Keratinocyte (primary cell): ENCODE results near the gene STIM1. TPM values are rescaled to one million over a fixed set of nuclear protein-coding genes. Genes with fewer than 3 reads are reported as not detected.

Experiments used
- DNase-seq: peaks from one replicate; pipeline ENCODE4 v3.0.0-alpha.2; 2011; ENCODE audit warnings: low read depth, missing footprints, low spot score
- FAIRE-seq: peaks from 2 replicates; lab custom pipeline; 2011; peaks lifted over from hg19 to GRCh38; lab: Jason Lieb, UNC
- H2AFZ ChIP-seq: 2 replicates; pipeline ENCODE4 v1.6.0; 2012; ENCODE audit warnings: low read length, control low read depth, inconsistent platforms; ENCODE audit not compliant: control insufficient read depth
- H3K27ac ChIP-seq: 2 replicates; pipeline ENCODE4 v1.5.1; 2011; ENCODE audit warnings: low read length; ENCODE audit not compliant: control insufficient read depth, insufficient read depth
- H3K27me3 ChIP-seq: 3 replicates; pipeline ENCODE4 v1.6.0; 2011; ENCODE audit warnings: low read length; ENCODE audit not compliant: control insufficient read depth, insufficient read depth; ENCODE audit errors: extremely low read depth
- H3K36me3 ChIP-seq, 2 experiments: 2 replicates in 1 of 2; 3 replicates in 1 of 2; pipeline ENCODE4 v1.5.1; 2011; ENCODE audit warnings: low read length in 2 of 2, mild to moderate bottlenecking in 1 of 2; ENCODE audit not compliant: control insufficient read depth in 2 of 2, insufficient read depth in 2 of 2; ENCODE audit errors: extremely low read depth in 1 of 2
- H3K4me1 ChIP-seq: 3 replicates; pipeline ENCODE4 v1.5.1; 2011; ENCODE audit warnings: low read length; ENCODE audit not compliant: control insufficient read depth, insufficient read depth; ENCODE audit errors: extremely low read depth
- H3K4me2 ChIP-seq: 3 replicates; pipeline ENCODE4 v1.6.0; 2011; ENCODE audit warnings: low read depth, low read length; ENCODE audit not compliant: control insufficient read depth, insufficient read depth; ENCODE audit errors: extremely low read depth
- H3K4me3 ChIP-seq, 3 experiments: fragments of 200-600 bp in 1 of 3; sonication (generic) in 1 of 3; 2 replicates in 2 of 3; 3 replicates in 1 of 3; pipeline ENCODE4 v1.5.1; 2011 to 2016; ENCODE audit warnings: low read length in 3 of 3, mild to moderate bottlenecking in 3 of 3, control low read depth in 2 of 3, inconsistent platforms in 1 of 3, low read depth in 1 of 3, mixed read lengths in 1 of 3, mixed run types in 1 of 3, moderate library complexity in 1 of 3; ENCODE audit not compliant: control insufficient read depth in 2 of 3, insufficient read depth in 2 of 3; ENCODE audit errors: extremely low read depth in 1 of 3
- H3K79me2 ChIP-seq: 2 replicates; pipeline ENCODE4 v1.6.0; 2012; ENCODE audit warnings: low read length; ENCODE audit not compliant: control insufficient read depth, insufficient read depth
- H3K9ac ChIP-seq: 3 replicates; pipeline ENCODE4 v1.6.0; 2011; ENCODE audit warnings: low read length; ENCODE audit not compliant: control insufficient read depth, insufficient read depth; ENCODE audit errors: extremely low read depth
- H3K9me1 ChIP-seq: 3 replicates; pipeline ENCODE4 v1.6.0; 2011; ENCODE audit warnings: low read length; ENCODE audit not compliant: control insufficient read depth, insufficient read depth; ENCODE audit errors: extremely low read depth
- H3K9me3 ChIP-seq: 2 replicates; pipeline ENCODE4 v1.5.1; 2012; ENCODE audit warnings: low read depth, low read length; ENCODE audit not compliant: control insufficient read depth
- H4K20me1 ChIP-seq: 3 replicates; pipeline ENCODE4 v1.6.0; 2011; ENCODE audit warnings: low read length; ENCODE audit not compliant: control insufficient read depth, insufficient read depth; ENCODE audit errors: extremely low read depth
- CTCF ChIP-seq, 3 experiments: IDR thresholded peaks in 1 of 3; conservative IDR thresholded peaks in 1 of 3; optimal IDR thresholded peaks in 1 of 3; 2 replicates in 2 of 3; 3 replicates in 1 of 3; pipeline versions ENCODE3 to v1.5.1; 2011; ENCODE audit warnings: low read length in 3 of 3, mild to moderate bottlenecking in 3 of 3, moderate library complexity in 2 of 3, control low read depth in 1 of 3, inconsistent platforms in 1 of 3; ENCODE audit not compliant: insufficient read depth in 2 of 3; ENCODE audit errors: extremely low read depth in 1 of 3
- EZH2 ChIP-seq: IDR thresholded peaks from one replicate; pipeline ENCODE4 v1.6.1; 2012; ENCODE audit warnings: inconsistent platforms, mild to moderate bottlenecking, low read length, moderate library complexity
- dilution Hi-C: fragments of 300-500 bp; cut with MboI; formaldehyde crosslinking; loops from one replicate; pipeline ENCODE4 v1.7.0; 2020; ENCODE audit warnings: low sequenced_read_pairs; ENCODE audit not compliant: extremely low pct_ligation_motif_present
- polyA plus RNA-seq, 5 experiments: library from polyadenylated mRNA; depleted of rRNA in 3 of 5; stranded (reverse) in 3 of 5; stranded (forward) in 1 of 5; unstranded in 1 of 5; fragments of >200 nt; gene quantifications; 1 replicate in 1 of 5; 2 replicates in 3 of 5; 3 replicates in 1 of 5; pipeline versions ENCODE4 v1.2.1 to v1.2.3, GENCODE V29; 2011 to 2012; ENCODE audit warnings: missing spikeins in 2 of 5, low read depth in 1 of 5, low replicate concordance in 1 of 5

STIM1 gene
- polyA plus RNA-seq, 1 donor (not counting 4 experiments of a cell fraction or from before 2014, with no cell fraction given) = 23.7 TPM

DNA sequence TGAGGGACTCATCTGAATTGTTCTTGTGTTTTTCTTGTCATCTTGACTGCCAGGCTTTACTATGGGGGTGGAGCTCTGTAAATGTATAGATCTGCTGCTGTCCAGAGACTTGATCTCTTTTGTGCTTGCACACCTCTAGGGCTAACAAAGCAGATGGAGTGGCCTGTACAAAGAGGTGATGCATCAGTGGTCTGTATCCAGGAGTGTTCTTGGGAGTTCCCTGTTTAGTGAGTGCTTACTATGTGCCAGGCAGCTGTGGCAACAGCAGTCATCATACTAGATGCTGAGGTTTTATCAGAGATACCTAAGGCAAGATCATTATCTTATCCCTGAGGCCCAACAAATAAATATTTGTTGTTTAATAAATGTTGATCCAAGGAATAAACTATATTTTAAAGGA, 33.4 kb downstream of the STIM1 start:
- Histone ChIP-seq H3K27me3 (no peaks in the 10 kb centered on the region), H3K4me2 (no peak overlapping the region), H3K9ac (no peak overlapping the region), H3K36me3 (peaks cover 0 to 2% of the 10 kb centered on the region in 2 experiments), H4K20me1 (no peaks in the 10 kb centered on the region), H3K27ac (no peak overlapping the region), H3K9me3 (no peaks in the 10 kb centered on the region), H3K4me3 (no peak overlapping the region), H3K79me2 (peaks cover 47% of the 10 kb centered on the region), H3K4me1 (peaks cover 12% of the 10 kb centered on the region), H2AFZ (no peak overlapping the region), H3K9me1 (no peaks in the 10 kb centered on the region)
- TF ChIP-seq CTCF (optimal IDR thresholded peaks at IDR 0.05 in 1 of 3, IDR thresholded peaks at IDR 0.05 in 1 of 3, conservative IDR thresholded peaks at IDR 0.05 in 1 of 3; ENCODE audit: extremely low read depth in 1 of 3, insufficient read depth in 2 of 3, low read length in 3 of 3) (no peak), EZH2 (no peak)
- DNase-seq = no peak
- dilution Hi-C loops = no loop called here
- no peak for FAIRE-seq

DNA sequence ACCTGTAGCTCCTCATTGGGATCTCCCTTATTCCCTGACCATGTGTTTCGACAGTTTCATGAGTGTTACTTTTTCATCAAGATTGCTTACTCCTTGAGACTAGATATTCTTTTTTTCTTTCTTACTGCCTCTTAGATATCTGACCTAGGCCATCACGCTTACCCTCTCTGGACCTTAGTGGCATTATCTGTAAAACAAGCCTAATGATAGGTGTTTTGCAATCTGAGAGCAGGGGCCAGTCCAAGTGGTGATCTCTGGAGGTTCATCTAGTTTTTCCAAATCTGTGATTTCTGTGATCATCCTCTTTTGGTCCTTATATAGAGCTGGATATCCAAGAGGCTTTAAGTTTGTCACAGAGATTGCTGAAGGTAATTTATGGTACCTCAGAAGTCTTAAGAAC, 34.5 kb downstream of the STIM1 start:
- TF ChIP-seq CTCF (optimal IDR thresholded peaks at IDR 0.05 in 1 of 3, IDR thresholded peaks at IDR 0.05 in 1 of 3, conservative IDR thresholded peaks at IDR 0.05 in 1 of 3; ENCODE audit: extremely low read depth in 1 of 3, insufficient read depth in 2 of 3, low read length in 3 of 3) (no peak), EZH2 (no peak)
- H3K27ac ChIP-seq = no peak overlapping the region
- dilution Hi-C loops = no loop called here
- H3K4me2 ChIP-seq = no peak overlapping the region
- H3K4me3 ChIP-seq = no peak overlapping the region
- peaks cover 12% of the 10 kb centered on the region for H3K4me1 ChIP-seq
- no peak for FAIRE-seq
- H3K9ac ChIP-seq = no peak overlapping the region
- H3K9me3 ChIP-seq = no peaks in the 10 kb centered on the region
- no peaks in the 10 kb centered on the region for H4K20me1 ChIP-seq
- DNase-seq = no peak
- H3K27me3 ChIP-seq = no peaks in the 10 kb centered on the region
- H3K79me2 ChIP-seq = peaks cover 38% of the 10 kb centered on the region
- H3K9me1 ChIP-seq = no peaks in the 10 kb centered on the region
- H3K36me3 ChIP-seq = peaks cover 0 to 2% of the 10 kb centered on the region in 2 experiments
- no peak overlapping the region for H2AFZ ChIP-seq
